ENCODE results near the gene LCN15. TPM values are rescaled to one million over a fixed set of nuclear protein-coding genes. Genes with fewer than 3 reads are reported as not detected.

LCN15 gene
- total and polyA plus RNA-seq, 4 donors: not detected

DNA sequence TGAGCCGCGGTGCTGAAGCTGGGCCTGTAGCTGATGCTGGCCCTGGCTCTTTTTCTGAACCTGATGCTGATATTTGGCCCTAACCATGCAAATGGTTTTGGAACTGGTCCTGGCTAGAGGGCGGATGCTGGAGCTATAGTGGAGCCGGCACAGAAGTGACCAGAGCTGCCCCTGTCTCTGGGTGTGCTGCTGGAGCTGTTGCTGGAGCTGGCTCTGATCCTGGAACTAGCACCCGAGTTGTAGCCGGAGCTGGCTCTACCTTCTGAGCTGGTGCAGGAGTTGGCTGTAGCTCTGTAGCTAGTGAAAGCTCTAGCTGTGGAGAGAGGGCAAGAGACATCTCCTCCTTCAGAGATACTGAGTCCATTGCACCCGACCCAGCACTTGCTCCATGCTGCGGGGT is 34.4 kb downstream of the LCN15 start:
- 97% methylated on average over 8 of the region's 8 CpGs for WGBS
- H3K4me3 ChIP-seq (ENCODE audit: low read depth in 1 of 3, low read length in 3 of 3): no peak overlapping the region

DNA sequence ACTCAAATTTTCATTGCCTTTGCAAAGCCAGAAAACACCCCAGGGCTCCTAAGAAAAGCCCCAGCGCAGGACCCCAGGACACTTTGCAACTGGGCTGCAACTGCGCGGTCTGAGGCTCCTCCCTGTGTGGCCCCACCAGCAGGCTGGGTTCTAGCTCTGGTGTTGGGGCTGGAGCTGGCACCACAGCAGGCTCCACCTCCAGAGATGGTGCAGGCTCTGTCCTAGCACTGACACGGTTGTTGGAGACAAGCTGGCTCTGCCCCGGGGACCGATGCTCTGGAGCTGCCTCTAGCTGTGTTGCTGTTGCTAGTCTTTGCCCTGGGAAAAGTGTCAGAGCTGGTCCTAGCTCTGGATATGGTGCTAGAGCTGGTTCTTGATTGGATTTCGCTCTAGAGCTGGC is 35.2 kb downstream of the LCN15 start:
- TF ChIP-seq, protein P1, sequence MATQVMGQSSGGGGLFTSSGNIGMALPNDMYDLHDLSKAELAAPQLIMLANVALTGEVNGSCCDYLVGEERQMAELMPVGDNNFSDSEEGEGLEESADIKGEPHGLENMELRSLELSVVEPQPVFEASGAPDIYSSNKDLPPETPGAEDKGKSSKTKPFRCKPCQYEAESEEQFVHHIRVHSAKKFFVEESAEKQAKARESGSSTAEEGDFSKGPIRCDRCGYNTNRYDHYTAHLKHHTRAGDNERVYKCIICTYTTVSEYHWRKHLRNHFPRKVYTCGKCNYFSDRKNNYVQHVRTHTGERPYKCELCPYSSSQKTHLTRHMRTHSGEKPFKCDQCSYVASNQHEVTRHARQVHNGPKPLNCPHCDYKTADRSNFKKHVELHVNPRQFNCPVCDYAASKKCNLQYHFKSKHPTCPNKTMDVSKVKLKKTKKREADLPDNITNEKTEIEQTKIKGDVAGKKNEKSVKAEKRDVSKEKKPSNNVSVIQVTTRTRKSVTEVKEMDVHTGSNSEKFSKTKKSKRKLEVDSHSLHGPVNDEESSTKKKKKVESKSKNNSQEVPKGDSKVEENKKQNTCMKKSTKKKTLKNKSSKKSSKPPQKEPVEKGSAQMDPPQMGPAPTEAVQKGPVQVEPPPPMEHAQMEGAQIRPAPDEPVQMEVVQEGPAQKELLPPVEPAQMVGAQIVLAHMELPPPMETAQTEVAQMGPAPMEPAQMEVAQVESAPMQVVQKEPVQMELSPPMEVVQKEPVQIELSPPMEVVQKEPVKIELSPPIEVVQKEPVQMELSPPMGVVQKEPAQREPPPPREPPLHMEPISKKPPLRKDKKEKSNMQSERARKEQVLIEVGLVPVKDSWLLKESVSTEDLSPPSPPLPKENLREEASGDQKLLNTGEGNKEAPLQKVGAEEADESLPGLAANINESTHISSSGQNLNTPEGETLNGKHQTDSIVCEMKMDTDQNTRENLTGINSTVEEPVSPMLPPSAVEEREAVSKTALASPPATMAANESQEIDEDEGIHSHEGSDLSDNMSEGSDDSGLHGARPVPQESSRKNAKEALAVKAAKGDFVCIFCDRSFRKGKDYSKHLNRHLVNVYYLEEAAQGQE (IDR thresholded peaks at IDR 0.05): no peak
- no peak for TF ChIP-seq HNF4A (conservative IDR thresholded peaks at IDR 0.05)
- no peak for TF ChIP-seq FOXA1 (IDR thresholded peaks at IDR 0.05)
- TF ChIP-seq, protein P2, sequence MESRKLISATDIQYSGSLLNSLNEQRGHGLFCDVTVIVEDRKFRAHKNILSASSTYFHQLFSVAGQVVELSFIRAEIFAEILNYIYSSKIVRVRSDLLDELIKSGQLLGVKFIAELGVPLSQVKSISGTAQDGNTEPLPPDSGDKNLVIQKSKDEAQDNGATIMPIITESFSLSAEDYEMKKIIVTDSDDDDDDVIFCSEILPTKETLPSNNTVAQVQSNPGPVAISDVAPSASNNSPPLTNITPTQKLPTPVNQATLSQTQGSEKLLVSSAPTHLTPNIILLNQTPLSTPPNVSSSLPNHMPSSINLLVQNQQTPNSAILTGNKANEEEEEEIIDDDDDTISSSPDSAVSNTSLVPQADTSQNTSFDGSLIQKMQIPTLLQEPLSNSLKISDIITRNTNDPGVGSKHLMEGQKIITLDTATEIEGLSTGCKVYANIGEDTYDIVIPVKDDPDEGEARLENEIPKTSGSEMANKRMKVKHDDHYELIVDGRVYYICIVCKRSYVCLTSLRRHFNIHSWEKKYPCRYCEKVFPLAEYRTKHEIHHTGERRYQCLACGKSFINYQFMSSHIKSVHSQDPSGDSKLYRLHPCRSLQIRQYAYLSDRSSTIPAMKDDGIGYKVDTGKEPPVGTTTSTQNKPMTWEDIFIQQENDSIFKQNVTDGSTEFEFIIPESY (IDR thresholded peaks at IDR 0.05): no peak
- no peak for TF ChIP-seq YY1 (IDR thresholded peaks at IDR 0.05)
- no peak for TF ChIP-seq TAF1 (conservative IDR thresholded peaks at IDR 0.05)
- no peak for TF ChIP-seq GABPA (IDR thresholded peaks at IDR 0.05 in 1 of 2, conservative IDR thresholded peaks at IDR 0.05 in 1 of 2)
- TF ChIP-seq NR2F2 (IDR thresholded peaks at IDR 0.05): no peak
- TF ChIP-seq, protein P3, sequence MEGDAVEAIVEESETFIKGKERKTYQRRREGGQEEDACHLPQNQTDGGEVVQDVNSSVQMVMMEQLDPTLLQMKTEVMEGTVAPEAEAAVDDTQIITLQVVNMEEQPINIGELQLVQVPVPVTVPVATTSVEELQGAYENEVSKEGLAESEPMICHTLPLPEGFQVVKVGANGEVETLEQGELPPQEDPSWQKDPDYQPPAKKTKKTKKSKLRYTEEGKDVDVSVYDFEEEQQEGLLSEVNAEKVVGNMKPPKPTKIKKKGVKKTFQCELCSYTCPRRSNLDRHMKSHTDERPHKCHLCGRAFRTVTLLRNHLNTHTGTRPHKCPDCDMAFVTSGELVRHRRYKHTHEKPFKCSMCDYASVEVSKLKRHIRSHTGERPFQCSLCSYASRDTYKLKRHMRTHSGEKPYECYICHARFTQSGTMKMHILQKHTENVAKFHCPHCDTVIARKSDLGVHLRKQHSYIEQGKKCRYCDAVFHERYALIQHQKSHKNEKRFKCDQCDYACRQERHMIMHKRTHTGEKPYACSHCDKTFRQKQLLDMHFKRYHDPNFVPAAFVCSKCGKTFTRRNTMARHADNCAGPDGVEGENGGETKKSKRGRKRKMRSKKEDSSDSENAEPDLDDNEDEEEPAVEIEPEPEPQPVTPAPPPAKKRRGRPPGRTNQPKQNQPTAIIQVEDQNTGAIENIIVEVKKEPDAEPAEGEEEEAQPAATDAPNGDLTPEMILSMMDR (IDR thresholded peaks at IDR 0.05; ENCODE audit: low read depth, low read length, missing input control): no peak
- TF ChIP-seq RAD21 (IDR thresholded peaks at IDR 0.05): no peak
- TF ChIP-seq, protein P4, sequence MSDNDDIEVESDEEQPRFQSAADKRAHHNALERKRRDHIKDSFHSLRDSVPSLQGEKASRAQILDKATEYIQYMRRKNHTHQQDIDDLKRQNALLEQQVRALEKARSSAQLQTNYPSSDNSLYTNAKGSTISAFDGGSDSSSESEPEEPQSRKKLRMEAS (IDR thresholded peaks at IDR 0.05): no peak
- TF ChIP-seq, protein P5, sequence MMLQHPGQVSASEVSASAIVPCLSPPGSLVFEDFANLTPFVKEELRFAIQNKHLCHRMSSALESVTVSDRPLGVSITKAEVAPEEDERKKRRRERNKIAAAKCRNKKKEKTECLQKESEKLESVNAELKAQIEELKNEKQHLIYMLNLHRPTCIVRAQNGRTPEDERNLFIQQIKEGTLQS (IDR thresholded peaks at IDR 0.05): no peak
- TF ChIP-seq FOXA2 (IDR thresholded peaks at IDR 0.05): no peak
- TF ChIP-seq EGR1 (IDR thresholded peaks at IDR 0.05; ENCODE audit: low read depth in 2 of 2): no peak
- TF ChIP-seq SP1 (IDR thresholded peaks at IDR 0.05): no peak
- no peak for TF ChIP-seq RXRA (IDR thresholded peaks at IDR 0.05)
- no peak for TF ChIP-seq HNF4G (IDR thresholded peaks at IDR 0.05)
- TF ChIP-seq JUND (IDR thresholded peaks at IDR 0.05): no peak
- Histone ChIP-seq H3K36me3 (ENCODE audit: control insufficient read depth in 4 of 4, insufficient read depth in 3 of 4, low read depth in 1 of 4, low read length in 3 of 4) (peaks cover 5 to 16% (median 12%) of the 10 kb centered on the region in 4 donors), H3K9me3 (ENCODE audit: control insufficient read depth in 4 of 4, low read length in 3 of 4) (no peaks in the 10 kb centered on the region), H3K4me1 (ENCODE audit: control insufficient read depth in 4 of 4, insufficient read depth in 4 of 4, low read length in 3 of 4) (peaks cover 0 to 36% (median 27%) of the 10 kb centered on the region in 4 donors), H3K9ac (ENCODE audit: low read depth in 1 of 2, low read length in 2 of 2) (no peak overlapping the region), H3K27ac (ENCODE audit: low read depth in 1 of 2, low read length in 2 of 2) (no peak overlapping the region), H3K27me3 (ENCODE audit: control insufficient read depth in 4 of 4, insufficient read depth in 4 of 4, low read length in 3 of 4) (no peaks in the 10 kb centered on the region), H3K4me3 (ENCODE audit: low read depth in 1 of 3, low read length in 3 of 3) (peak overlapping the region in 1 of 3 donors; percentile 70)
- 69% methylated on average over 7 of the region's 7 CpGs for WGBS
- DNase-seq (ENCODE audit: low spot score): no peak

More for the DNA sequence above, 34.4 kb downstream of the LCN15 start:
- DNase-seq (ENCODE audit: low spot score): no peak
- no peaks in the 10 kb centered on the region for H3K27me3 ChIP-seq (ENCODE audit: control insufficient read depth in 4 of 4, insufficient read depth in 4 of 4, low read length in 3 of 4)
- H3K27ac ChIP-seq (ENCODE audit: low read depth in 1 of 2, low read length in 2 of 2): no peak overlapping the region
- H3K9me3 ChIP-seq (ENCODE audit: control insufficient read depth in 4 of 4, low read length in 3 of 4): no peaks in the 10 kb centered on the region
- H3K9ac ChIP-seq (ENCODE audit: low read depth in 1 of 2, low read length in 2 of 2): no peak overlapping the region
- H3K4me1 ChIP-seq (ENCODE audit: control insufficient read depth in 4 of 4, insufficient read depth in 4 of 4, low read length in 3 of 4): peaks cover 0 to 32% (median 26%) of the 10 kb centered on the region in 4 donors
- H3K36me3 ChIP-seq (ENCODE audit: control insufficient read depth in 4 of 4, insufficient read depth in 3 of 4, low read depth in 1 of 4, low read length in 3 of 4): peaks cover 0 to 10% (median 6%) of the 10 kb centered on the region in 4 donors
- TF ChIP-seq YY1 (IDR thresholded peaks at IDR 0.05): no peak

Measured in liver (tissue), 9 donors.